Measurements from ENCODE around the gene RFX4. TPM values are rescaled to one million over a fixed set of nuclear protein-coding genes. Genes with fewer than 3 reads are reported as not detected.
A peak's percentile ranks its signal among the peaks of the same experiment; 100 is the strongest.

Gene RFX4
- total RNA-seq, 6 donors from 2014 or later: not detected

GRCh38 chr12:106594447-106594846 is 11.6 kb downstream of the RFX4 start:
- H3K27me3 ChIP-seq: no peaks in the 10 kb centered on the region
- ATAC-seq (ENCODE audit: low FRiP score in 2 of 2) (no peak), DNase-seq (peak in 1 of 2 donors; percentile 57)
- H3K9me3 ChIP-seq: no peaks in the 10 kb centered on the region
- no peak overlapping the region for H3K27ac ChIP-seq
- H3K4me3 ChIP-seq: no peak overlapping the region
- TF ChIP-seq CTCF (IDR thresholded peaks at IDR 0.05): no peak
- no peak for TF ChIP-seq POLR2AphosphoS5 (IDR thresholded peaks at IDR 0.05)
- TF ChIP-seq EP300 (IDR thresholded peaks at IDR 0.05): no peak
- TF ChIP-seq POLR2A (IDR thresholded peaks at IDR 0.05): no peak
- no peaks in the 10 kb centered on the region for H3K4me1 ChIP-seq
- no peaks in the 10 kb centered on the region for H3K36me3 ChIP-seq
- 36 to 44% methylated on average over 17 of the region's 17 CpGs for WGBS, 2 donors

GRCh38 chr12:106595268-106595667 is 12.5 kb downstream of the RFX4 start:
- TF ChIP-seq POLR2A (IDR thresholded peaks at IDR 0.05) (no peak), CTCF (IDR thresholded peaks at IDR 0.05) (no peak), EP300 (IDR thresholded peaks at IDR 0.05) (no peak), POLR2AphosphoS5 (IDR thresholded peaks at IDR 0.05) (no peak)
- Histone ChIP-seq H3K4me3 (no peak overlapping the region), H3K27ac (no peak overlapping the region), H3K4me1 (no peaks in the 10 kb centered on the region), H3K36me3 (no peaks in the 10 kb centered on the region), H3K9me3 (no peaks in the 10 kb centered on the region), H3K27me3 (no peaks in the 10 kb centered on the region)
- no peak for DNase-seq
- no peak for ATAC-seq (ENCODE audit: low FRiP score in 2 of 2)
- WGBS, 2 donors: 85 to 93% methylated on average over 3 of the region's 3 CpGs

- Histone ChIP-seq H3K36me3 (no peaks in the 10 kb centered on the region), H3K4me1 (no peaks in the 10 kb centered on the region), H3K27ac (no peak overlapping the region), H3K27me3 (no peaks in the 10 kb centered on the region), H3K4me3 (no peak overlapping the region), H3K9me3 (no peaks in the 10 kb centered on the region)
- 54 to 57% methylated on average over 5 of the region's 5 CpGs for WGBS, 2 donors
- DNase-seq (no peak), ATAC-seq (ENCODE audit: low FRiP score in 2 of 2) (no peak)
- no peak for TF ChIP-seq POLR2A (IDR thresholded peaks at IDR 0.05)
- TF ChIP-seq EP300 (IDR thresholded peaks at IDR 0.05): no peak
- TF ChIP-seq CTCF (IDR thresholded peaks at IDR 0.05): no peak
- TF ChIP-seq POLR2AphosphoS5 (IDR thresholded peaks at IDR 0.05): no peak
These were observed 15.2 kb downstream of the RFX4 start for GRCh38 chr12:106598003-106598402.

DNA sequence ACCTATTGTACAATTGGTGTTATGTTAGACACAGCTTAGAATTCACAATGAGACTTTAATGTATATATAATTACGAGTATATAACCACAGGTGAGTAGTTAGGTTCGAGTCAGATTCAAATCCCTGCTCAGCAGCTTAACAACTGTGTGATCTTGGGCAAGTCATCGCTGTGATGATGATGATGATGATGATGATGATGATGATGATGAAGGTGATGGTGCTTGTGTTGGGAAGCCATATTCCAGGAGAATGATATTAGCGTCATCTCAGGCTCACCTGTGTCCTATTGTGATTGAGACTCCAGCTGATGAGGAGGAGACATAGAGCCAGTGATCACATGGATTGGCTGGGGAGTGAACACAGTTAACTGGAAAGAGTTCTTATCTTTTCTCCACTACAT is 16.5 kb downstream of the RFX4 start:
- Histone ChIP-seq H3K36me3 (no peaks in the 10 kb centered on the region), H3K4me1 (no peaks in the 10 kb centered on the region), H3K27me3 (no peaks in the 10 kb centered on the region), H3K9me3 (no peaks in the 10 kb centered on the region), H3K4me3 (no peak overlapping the region), H3K27ac (no peak overlapping the region)
- TF ChIP-seq EP300 (IDR thresholded peaks at IDR 0.05): no peak
- WGBS, 2 donors: 86 to 90% methylated on average over 4 of the region's 4 CpGs
- ATAC-seq (ENCODE audit: low FRiP score in 2 of 2): no peak
- no peak for DNase-seq

GRCh38 chr12:106600503-106600902 is 17.7 kb downstream of the RFX4 start:
- Histone ChIP-seq H3K27ac (no peak overlapping the region), H3K4me1 (no peaks in the 10 kb centered on the region), H3K9me3 (no peaks in the 10 kb centered on the region), H3K4me3 (no peak overlapping the region), H3K36me3 (no peaks in the 10 kb centered on the region), H3K27me3 (no peaks in the 10 kb centered on the region)
- TF ChIP-seq EP300 (IDR thresholded peaks at IDR 0.05): no peak
- WGBS, 2 donors: 74 to 78% methylated on average over 5 of the region's 5 CpGs
- DNase-seq: no peak
- no peak for ATAC-seq (ENCODE audit: low FRiP score in 2 of 2)

GRCh38 chr12:106601031-106601430 is 18.2 kb downstream of the RFX4 start:
- Histone ChIP-seq H3K4me3 (no peak overlapping the region), H3K27ac (no peak overlapping the region), H3K4me1 (no peaks in the 10 kb centered on the region), H3K9me3 (no peaks in the 10 kb centered on the region), H3K36me3 (no peaks in the 10 kb centered on the region), H3K27me3 (no peaks in the 10 kb centered on the region)
- no peak for TF ChIP-seq CTCF (IDR thresholded peaks at IDR 0.05)
- no peak for TF ChIP-seq POLR2A (IDR thresholded peaks at IDR 0.05)
- TF ChIP-seq EP300 (IDR thresholded peaks at IDR 0.05): no peak
- TF ChIP-seq POLR2AphosphoS5 (IDR thresholded peaks at IDR 0.05): no peak
- no peak for ATAC-seq (ENCODE audit: low FRiP score in 2 of 2)
- 72 to 74% methylated on average over 10 of the region's 10 CpGs for WGBS, 2 donors
- peak in 1 of 2 donors; percentile 62 for DNase-seq

All from upper lobe of left lung (tissue), 6 donors.